Activated B cell treated with CpG ODN at 0.5 μM for 24 hours (primary cell): ENCODE data around the gene ITPKB. TPM values are rescaled to one million over a fixed set of nuclear protein-coding genes. Genes with fewer than 3 reads are reported as not detected.

Source experiments
- ATAC-seq: fragments of 200-7000 bp; cut with Tn5 transposase; one replicate; pipeline ENCODE4 v1.10.0; 2021; ENCODE audit warnings: low read depth, mild to moderate bottlenecking, moderate library complexity
- CTCF ChIA-PET: fragments of 350-600 bp; sonication (Branson Sonifier 250); formaldehyde crosslinking; loops from one replicate; lab custom pipeline; 2021; ENCODE audit warnings: antibody characterized with exemption; lab: Charles Lee
- POLR2A ChIA-PET: fragments of 350-600 bp; sonication (Branson Sonifier 250); formaldehyde crosslinking; loops from one replicate; lab custom pipeline; 2021; ENCODE audit warnings: antibody characterized with exemption; lab: Charles Lee
- DNase-seq: peaks from one replicate; pipeline ENCODE4 v3.0.0; 2022
- H3K27ac Mint-ChIP-seq: one replicate; pipeline ENCODE4 v1.8.0; 2020; ENCODE audit warnings: mixed read lengths
- H3K27me3 Mint-ChIP-seq: one replicate; pipeline ENCODE4 v1.8.0; 2021; ENCODE audit warnings: mixed read lengths
- H3K36me3 Mint-ChIP-seq: one replicate; pipeline ENCODE4 v1.8.0; 2021; ENCODE audit warnings: low read depth, mixed read lengths
- H3K4me1 Mint-ChIP-seq: one replicate; pipeline ENCODE4 v1.8.0; 2021; ENCODE audit warnings: mixed read lengths
- H3K4me3 Mint-ChIP-seq: one replicate; pipeline ENCODE4 v1.8.0; 2020; ENCODE audit warnings: mild to moderate bottlenecking, mixed read lengths
- H3K9me3 Mint-ChIP-seq: one replicate; pipeline ENCODE4 v1.8.0; 2020; ENCODE audit warnings: mixed read lengths
- CTCF ChIP-seq: fragments of 200-600 bp; IDR thresholded peaks from one replicate; pipeline ENCODE4 v1.8.0; 2022; ENCODE audit warnings: antibody characterized with exemption, mild to moderate bottlenecking
- intact Hi-C: fragments of 100-400 bp; cut with micrococcal nuclease; formaldehyde crosslinking; loops from one replicate; pipeline ENCODE4 v1.15.1; 2024
- total RNA-seq: library from RNA; stranded (reverse); gene quantifications from 2 replicates; pipeline ENCODE4 v1.2.3, GENCODE V29; 2022

The ITPKB gene
- total RNA-seq, 1 donor from 2014 or later: 97.3 TPM

GRCh38 chr1:226659136-226659535, 79.9 kb downstream of the ITPKB start:
- DNase-seq (no peak), ATAC-seq (no peak)
- no peak overlapping the region for H3K4me3 Mint-ChIP-seq
- intact Hi-C loops: no loop called here
- CTCF ChIA-PET: interaction anchor here (5.2 kb wide), 1 partner anchor 15 kb away, joined by 31 read pairs; no protein-coding TSS in a partner anchor
- peaks cover 52% of the 10 kb centered on the region for H3K4me1 Mint-ChIP-seq
- peaks cover 43% of the 10 kb centered on the region for H3K36me3 Mint-ChIP-seq
- peak overlapping the region; percentile 92 for H3K27ac Mint-ChIP-seq
- no peak for TF ChIP-seq CTCF
- H3K27me3 Mint-ChIP-seq: no peaks in the 10 kb centered on the region
- POLR2A ChIA-PET: interaction anchor here (0.6 to 18.4 kb wide), 5 partner anchors 17 to 99 kb away, joined by 5 to 451 read pairs (median 163); partner anchors contain the start of gene ITPKB
- no peaks in the 10 kb centered on the region for H3K9me3 Mint-ChIP-seq

GRCh38 chr1:226658546-226659125, 80.4 kb downstream of the ITPKB start:
- POLR2A ChIA-PET: interaction anchor here (0.6 to 18.4 kb wide), 5 partner anchors 16 to 100 kb away, joined by 5 to 451 read pairs (median 163); partner anchors contain the start of gene ITPKB
- Mint-ChIP-seq H3K4me1 (peaks cover 47% of the 10 kb centered on the region), H3K4me3 (no peak overlapping the region), H3K27ac (peak overlapping the region; percentile 56), H3K9me3 (no peaks in the 10 kb centered on the region), H3K27me3 (no peaks in the 10 kb centered on the region), H3K36me3 (peaks cover 39% of the 10 kb centered on the region)
- DNase-seq (no peak), ATAC-seq (no peak)
- TF ChIP-seq CTCF: no peak
- intact Hi-C loops: no loop called here
- CTCF ChIA-PET: interaction anchor here (0.7 to 5.2 kb wide), 2 partner anchors 9 to 15 kb away, joined by 4 to 31 read pairs; no protein-coding TSS in a partner anchor

GRCh38 chr1:226657895-226658545, 81.1 kb downstream of the ITPKB start:
- intact Hi-C loops: no loop called here
- DNase-seq: no peak
- Mint-ChIP-seq H3K36me3 (peaks cover 39% of the 10 kb centered on the region), H3K4me1 (peaks cover 41% of the 10 kb centered on the region), H3K27me3 (no peaks in the 10 kb centered on the region), H3K4me3 (no peak overlapping the region), H3K27ac (peak overlapping the region; percentile 56), H3K9me3 (no peaks in the 10 kb centered on the region)
- CTCF ChIA-PET: interaction anchor here (0.7 to 5.2 kb wide), 2 partner anchors 8 to 14 kb away, joined by 4 to 31 read pairs; no protein-coding TSS in a partner anchor
- POLR2A ChIA-PET: interaction anchor here (7.2 to 18.4 kb wide), 4 partner anchors 15 to 79 kb away, joined by 95 to 451 read pairs (median 212); partner anchors contain the start of gene ITPKB
- ATAC-seq: no peak
- TF ChIP-seq CTCF: no peak

- no peaks in the 10 kb centered on the region for H3K9me3 Mint-ChIP-seq
- H3K27me3 Mint-ChIP-seq: no peaks in the 10 kb centered on the region
- ChIA-PET CTCF (no interaction called here), POLR2A (interaction anchor here (0.8 to 18.4 kb wide), 4 partner anchors 14 to 77 kb away, joined by 4 to 451 read pairs (median 84); no protein-coding TSS in a partner anchor)
- no peak for TF ChIP-seq CTCF
- intact Hi-C loops: no loop called here
- peaks cover 39% of the 10 kb centered on the region for H3K36me3 Mint-ChIP-seq
- H3K27ac Mint-ChIP-seq: no peak overlapping the region
- H3K4me3 Mint-ChIP-seq: peak overlapping the region; percentile 32
- ATAC-seq: no peak
- peaks cover 28% of the 10 kb centered on the region for H3K4me1 Mint-ChIP-seq
- DNase-seq: no peak
Observed at GRCh38 chr1:226656601-226657277, 82.3 kb downstream of the ITPKB start.
